GM18502 (cell line): ENCODE data around the gene TSPAN6.
A peak's percentile ranks its signal among the peaks of the same experiment; 100 is the strongest.

ENCODE experiments used
- ATAC-seq: cut with Tn5 transposase; IDR thresholded peaks from one replicate; pipeline ENCODE4 v1.9.1; 2021; ENCODE audit warnings: mild to moderate bottlenecking; ENCODE audit not compliant: unreplicated experiment, poor library complexity

Gene TSPAN6

GRCh38 chrX:100636321-100636991 is at the start of gene TSPAN6:
Gene TSPAN6, minus strand, starts transcription at chrX:100636806. Its CDS starts 112 bp downstream, at chrX:100636694.
- ATAC-seq, result no peak

- ATAC-seq, result no peak
Observed at GRCh38 chrX:100685997-100686305, 49.3 kb upstream of the TSPAN6 start.

GRCh38 chrX:100685284-100685996 is 48.8 kb upstream of the TSPAN6 start:
- ATAC-seq, result peak; percentile 77

GRCh38 chrX:100682939-100683338 is 46.3 kb upstream of the TSPAN6 start:
- ATAC-seq, result no peak

GRCh38 chrX:100681599-100681998 is 45.0 kb upstream of the TSPAN6 start:
- ATAC-seq, result no peak

- no peak for ATAC-seq
Observed at GRCh38 chrX:100680756-100681155, 44.1 kb upstream of the TSPAN6 start.

- no peak for ATAC-seq
Observed at GRCh38 chrX:100677611-100678181, 41.1 kb upstream of the TSPAN6 start.

GRCh38 chrX:100674705-100675104 is 38.1 kb upstream of the TSPAN6 start:
- ATAC-seq, result peak; percentile 55

GRCh38 chrX:100673397-100673953 is 36.9 kb upstream of the TSPAN6 start:
- no peak for ATAC-seq

- ATAC-seq, result no peak
Observed at GRCh38 chrX:100672966-100673365, 36.4 kb upstream of the TSPAN6 start.

GRCh38 chrX:100663642-100664041 is 27.0 kb upstream of the TSPAN6 start:
- no peak for ATAC-seq

- no peak for ATAC-seq
Observed at GRCh38 chrX:100662796-100663195, 26.2 kb upstream of the TSPAN6 start.

GRCh38 chrX:100662170-100662569 is 25.6 kb upstream of the TSPAN6 start:
- ATAC-seq, result no peak

- ATAC-seq, result no peak
Observed at GRCh38 chrX:100659431-100660137, 23.0 kb upstream of the TSPAN6 start.

- ATAC-seq, result no peak
Observed at GRCh38 chrX:100658941-100659381, 22.4 kb upstream of the TSPAN6 start.

- ATAC-seq, result no peak
Observed at GRCh38 chrX:100654261-100654660, 17.7 kb upstream of the TSPAN6 start.

GRCh38 chrX:100652266-100652665 is 15.7 kb upstream of the TSPAN6 start:
- ATAC-seq, result no peak

- no peak for ATAC-seq
Observed at GRCh38 chrX:100650841-100651240, 14.2 kb upstream of the TSPAN6 start.

- no peak for ATAC-seq
Observed at GRCh38 chrX:100649550-100650356, 13.1 kb upstream of the TSPAN6 start.
